Activated T-helper 1 cell treated with anti-CD3 and anti-CD28 coated beads, Interleukin-2, amount 50 U/mL, for 16 hours (primary cell): ENCODE measurements around the gene PAM16.
A peak's percentile ranks its signal among the peaks of the same experiment; 100 is the strongest.

Experiments
- DNase-seq, 2 donors: peaks; one replicate each; pipeline ENCODE4 v3.0.0-alpha.2; 2020; ENCODE audit warnings: low read depth in 1 of 2, low spot score in 1 of 2

Gene PAM16

DNA sequence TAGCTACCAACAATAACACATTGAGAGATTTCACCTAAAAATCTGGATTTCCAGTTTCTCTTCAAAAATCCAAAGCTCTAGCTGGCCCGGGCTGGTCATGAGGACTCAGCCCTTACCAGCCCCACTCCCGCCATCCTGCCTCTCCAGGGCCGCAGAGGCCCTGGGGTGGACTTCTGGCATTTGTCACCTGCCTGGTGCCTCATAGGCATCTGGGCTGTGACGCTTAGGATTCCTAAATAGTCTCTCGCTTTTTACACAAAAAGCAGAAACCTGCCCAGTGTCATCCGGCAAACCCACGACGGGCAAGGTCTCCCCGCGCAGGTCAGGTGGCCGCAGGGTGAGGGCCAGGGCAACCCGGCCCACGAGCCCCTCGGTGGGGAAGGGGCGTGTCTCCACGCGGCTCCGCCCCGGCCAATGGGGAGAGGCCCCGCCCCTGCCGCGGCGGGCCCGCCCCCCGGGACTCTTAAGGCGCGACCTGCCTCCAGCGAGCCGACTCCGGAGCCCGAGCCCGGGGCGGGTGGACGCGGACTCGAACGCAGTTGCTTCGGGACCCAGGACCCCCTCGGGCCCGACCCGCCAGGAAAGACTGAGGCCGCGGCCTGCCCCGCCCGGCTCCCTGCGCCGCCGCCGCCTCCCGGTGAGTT, 20.4 kb upstream of the PAM16 start, which contains the start of gene VASN:
Gene VASN, plus strand, starts transcription at position 492 of the 644 bp plus-strand sequence. CDS start 9,030 bp downstream, outside the sequence.
- peak; percentile 37 to 63 for DNase-seq

DNA sequence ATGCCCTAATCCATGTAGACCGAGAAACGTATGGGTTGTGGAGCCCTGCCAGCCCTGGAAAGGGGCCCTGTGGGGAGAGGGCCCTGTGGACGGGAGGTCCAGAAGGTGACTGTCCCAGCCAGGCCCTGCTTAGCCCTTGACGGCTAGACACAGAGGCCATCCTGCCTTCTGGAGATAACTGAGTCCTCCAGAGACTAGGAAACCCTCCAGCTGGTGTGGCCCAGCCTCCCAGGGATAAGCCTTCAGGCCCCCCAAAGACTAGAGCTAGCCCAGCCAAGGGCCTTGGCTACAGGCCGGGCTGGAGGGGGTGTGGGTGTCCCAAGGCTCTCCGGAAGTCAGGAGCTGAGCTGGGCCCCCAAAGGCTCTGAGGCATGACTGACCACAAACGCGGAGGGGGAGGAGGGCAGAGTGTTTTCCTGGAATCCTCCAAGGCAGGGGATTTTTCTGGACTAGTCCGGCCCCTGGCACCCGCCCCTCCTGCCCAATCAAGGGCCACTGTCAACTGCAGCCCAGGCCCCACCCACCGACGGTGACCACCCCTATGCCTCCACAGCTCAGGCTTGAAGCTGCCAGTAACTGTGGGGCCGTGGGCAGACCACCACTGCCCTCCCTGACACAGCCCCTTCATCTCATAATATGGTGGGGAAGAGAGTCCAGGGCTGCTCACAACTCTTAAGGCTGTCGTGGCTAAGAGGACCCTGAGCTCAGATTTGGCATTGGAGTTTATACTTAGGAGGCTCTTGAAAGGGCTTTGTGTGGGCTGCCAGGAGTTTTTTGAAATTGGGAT, 19.6 kb upstream of the PAM16 start:
- no peak for DNase-seq

GRCh38 chr16:4370151-4370550, 19.0 kb upstream of the PAM16 start:
- DNase-seq = no peak

GRCh38 chr16:4369007-4369733, 18.0 kb upstream of the PAM16 start:
- no peak for DNase-seq

DNA sequence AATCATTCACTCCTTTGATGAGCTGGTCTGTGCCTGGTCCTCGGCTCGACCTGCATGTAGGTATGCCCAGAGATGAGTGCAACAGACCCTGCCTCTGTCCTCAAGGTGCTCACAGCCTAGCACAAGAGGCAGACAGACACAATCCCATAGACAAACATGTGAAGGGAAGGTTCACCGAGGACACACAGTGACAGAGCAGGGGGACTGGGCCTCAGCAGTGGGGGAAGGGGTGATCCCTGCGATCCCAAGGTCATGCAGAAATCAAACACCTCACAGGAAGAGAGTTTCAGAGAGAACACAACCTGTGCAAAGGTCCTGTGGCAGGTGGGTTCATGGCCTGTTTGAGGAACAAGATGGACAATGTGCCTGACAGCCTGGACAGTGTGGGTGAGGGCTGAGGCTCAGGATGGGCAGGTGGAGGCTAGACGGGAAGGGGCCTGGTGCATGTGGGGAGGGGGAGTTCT, 16.3 kb upstream of the PAM16 start:
- DNase-seq = no peak

DNA sequence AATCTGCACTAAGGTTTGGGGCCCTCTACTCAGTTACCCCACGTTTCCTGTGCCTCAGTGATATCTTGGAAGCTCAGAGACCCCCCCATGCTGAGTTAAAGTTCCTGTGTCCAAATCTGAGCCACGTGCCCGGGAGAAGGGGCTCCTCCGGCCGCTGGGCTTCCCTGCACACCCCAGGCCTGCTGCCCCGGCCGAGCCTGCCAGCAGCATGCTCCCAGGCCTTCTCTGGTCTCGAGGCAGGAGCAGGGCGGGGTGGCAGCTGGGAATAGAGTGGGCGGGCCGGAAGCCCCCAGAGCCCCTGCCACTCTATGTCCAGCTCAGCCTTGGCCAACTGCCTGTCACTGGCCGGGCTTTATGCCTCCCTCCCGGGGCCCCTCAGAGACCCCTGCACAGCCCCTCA, 14.9 kb upstream of the PAM16 start:
- DNase-seq = no peak

DNA sequence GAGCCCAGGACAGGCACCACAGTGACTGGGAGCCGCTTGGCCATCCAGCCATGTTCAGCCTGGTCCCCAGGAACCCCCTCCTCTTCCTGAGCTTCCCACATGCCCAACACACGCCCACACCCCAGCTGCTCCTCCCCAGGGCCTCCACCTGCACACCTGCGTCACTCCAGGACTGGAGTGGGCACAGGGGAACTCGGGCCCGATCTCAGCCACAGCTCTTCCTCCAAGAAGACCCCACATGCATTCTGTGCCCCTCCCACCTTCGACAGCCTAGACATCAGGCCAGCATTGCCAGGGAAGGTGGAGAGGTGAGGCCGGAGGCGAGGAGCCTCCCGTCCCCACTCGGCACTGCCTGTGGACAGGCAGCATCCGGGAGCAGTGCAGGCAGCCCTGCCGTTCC, 14.5 kb upstream of the PAM16 start:
- no peak for DNase-seq

DNA sequence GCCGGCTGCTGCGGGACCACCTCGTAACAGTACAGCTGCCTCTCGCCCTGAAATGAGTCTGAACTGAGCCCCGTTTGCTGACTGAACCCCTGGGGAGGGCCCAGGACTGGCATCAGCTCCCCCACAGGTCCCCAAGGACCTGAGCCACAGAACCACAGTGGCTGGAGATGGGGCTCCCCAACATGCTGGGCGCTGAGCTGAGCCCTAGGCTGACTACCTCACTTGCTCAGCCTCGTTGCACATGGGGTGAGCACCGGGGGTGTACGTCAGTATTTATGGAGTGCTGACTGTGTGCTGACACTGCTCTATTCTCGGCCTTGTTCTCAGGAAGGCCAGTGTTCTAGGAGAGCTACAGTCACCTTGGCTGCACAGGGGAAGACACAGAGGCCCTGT, 13.9 kb upstream of the PAM16 start:
- DNase-seq = no peak

- DNase-seq = no peak
Observed at GRCh38 chr16:4364196-4365013, 13.3 kb upstream of the PAM16 start.

DNA sequence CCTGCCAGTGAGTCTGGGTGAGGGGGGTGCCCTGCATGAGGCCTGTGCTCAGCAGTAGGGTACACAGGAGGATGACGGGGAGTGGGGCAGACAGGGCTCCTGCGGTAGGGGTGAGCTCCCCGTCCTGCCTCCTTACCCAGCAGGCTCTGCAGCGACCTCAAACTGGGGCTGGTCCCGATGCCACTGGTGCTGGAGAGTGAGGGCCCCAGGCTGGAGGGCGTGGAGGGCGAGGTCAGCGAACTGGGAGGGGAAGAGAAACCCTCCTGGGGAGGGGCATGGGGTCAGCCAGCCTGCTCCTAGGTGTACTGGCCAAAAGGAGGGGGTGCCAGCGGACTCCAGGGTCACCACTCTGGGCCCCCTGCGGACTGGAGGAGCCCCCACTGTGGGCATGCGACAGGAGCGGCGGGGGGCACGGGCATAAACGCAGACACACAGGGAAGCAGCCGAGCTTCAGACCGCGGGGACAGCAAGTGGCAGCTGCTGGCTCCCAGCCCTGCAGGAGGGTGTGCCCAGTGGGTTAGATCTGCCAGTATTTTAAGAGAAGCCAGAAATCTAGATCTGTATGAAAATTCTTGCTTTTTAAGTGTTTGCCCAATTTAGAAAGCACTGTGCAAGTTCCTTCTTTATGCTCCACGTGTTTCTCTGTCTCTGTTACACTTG, 11.5 kb upstream of the PAM16 start:
- no peak for DNase-seq

DNA sequence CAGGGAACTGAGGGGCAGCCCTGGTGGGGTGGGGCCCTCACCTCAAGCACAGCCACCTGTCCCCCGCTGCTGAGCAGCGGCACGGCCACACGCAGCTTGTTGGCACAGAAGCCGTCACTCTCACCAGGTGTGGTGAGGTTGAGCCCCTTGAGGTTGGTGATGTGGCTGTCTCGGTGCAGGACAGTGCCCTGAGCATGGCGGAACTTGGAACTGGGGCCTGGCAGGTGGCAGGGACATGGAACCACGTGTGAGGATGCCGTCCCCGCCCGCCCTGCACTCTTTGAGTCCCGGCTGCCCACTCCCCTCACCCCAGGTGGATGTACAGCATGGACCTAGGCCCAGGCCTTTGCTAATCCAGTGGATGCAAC, 10.8 kb upstream of the PAM16 start:
- no peak for DNase-seq

DNA sequence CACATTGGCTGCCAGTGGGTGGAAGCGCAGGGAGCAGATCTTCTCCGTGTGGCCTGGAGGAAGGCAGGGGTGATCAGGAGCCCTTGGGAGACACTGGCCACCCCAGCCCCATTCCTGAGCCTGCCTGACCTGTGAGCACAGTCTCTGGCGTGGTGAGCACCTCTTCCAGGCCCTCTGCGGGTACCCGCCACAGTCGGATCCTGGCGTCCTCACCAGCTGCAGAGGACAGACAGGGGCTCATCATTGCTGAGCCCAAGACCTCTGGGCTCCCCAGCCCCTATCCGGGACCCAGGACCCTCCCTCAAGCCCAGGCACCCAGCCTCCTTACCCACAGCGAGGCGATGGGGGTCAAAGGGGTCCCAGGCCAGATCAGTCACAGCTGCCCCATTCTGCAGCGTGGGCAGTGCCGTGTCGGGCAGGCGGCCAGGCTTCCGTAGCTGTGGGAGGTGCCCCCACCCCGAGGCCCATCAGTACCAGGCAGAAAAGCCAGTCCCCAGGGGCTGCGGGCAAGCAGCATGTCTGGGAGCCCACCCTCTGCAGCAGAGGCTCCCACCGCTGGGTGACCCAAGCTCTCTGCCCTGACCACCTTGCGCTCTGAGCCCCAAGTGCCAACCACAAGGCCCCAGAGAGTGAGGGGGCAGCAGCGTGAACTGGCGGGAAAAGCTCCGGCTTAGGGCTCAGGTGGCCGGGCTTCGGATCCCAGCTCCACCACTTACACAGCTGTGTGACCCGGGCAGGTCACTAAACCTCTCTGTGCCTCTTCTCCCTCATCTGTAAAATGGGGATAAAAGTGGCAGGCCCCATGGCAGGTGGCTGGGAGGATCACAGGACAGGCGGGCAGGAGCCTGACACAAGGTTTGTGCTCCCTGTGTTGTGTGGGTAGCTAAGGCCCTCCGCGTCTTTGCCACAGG, 10.2 kb upstream of the PAM16 start:
- DNase-seq = no peak

GRCh38 chr16:4360538-4361021, 9.5 kb upstream of the PAM16 start:
- no peak for DNase-seq

DNA sequence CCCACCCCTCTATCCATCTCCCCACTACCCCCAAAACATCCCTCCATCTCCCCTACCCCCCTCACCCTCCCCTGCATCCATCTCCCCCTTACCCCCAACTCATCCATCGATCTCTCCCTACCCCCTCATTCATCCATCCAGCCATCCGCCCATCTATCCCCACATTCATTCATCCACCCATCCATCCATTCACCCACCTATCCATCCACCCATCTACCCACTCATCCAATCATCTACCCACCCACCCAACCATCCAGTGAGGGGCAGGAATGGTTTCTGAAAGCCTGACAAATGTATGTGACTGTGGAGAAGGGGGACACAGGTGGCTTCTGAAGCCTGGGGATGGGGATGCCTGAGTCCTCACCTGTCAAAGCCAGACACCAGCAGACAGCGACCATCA, 8.8 kb upstream of the PAM16 start:
- DNase-seq = no peak

GRCh38 chr16:4358831-4359561, 7.9 kb upstream of the PAM16 start:
- DNase-seq = peak; percentile 49 to 61

- DNase-seq = no peak
Observed at GRCh38 chr16:4358236-4358635, 7.1 kb upstream of the PAM16 start.

GRCh38 chr16:4356820-4357219, 5.7 kb upstream of the PAM16 start:
- DNase-seq = no peak

- DNase-seq = no peak
Observed at GRCh38 chr16:4354512-4355409, 3.6 kb upstream of the PAM16 start.
